K562 (cell line): Measurements from ENCODE around the gene UMAD1. TPM values are rescaled to one million over a fixed set of nuclear protein-coding genes. Genes with fewer than 3 reads are reported as not detected.

Experiments used
- ATAC-seq: fragments of 200-7000 bp; cut with Tn5 transposase; 3 replicates; pipeline ENCODE4 v1.9.1; 2020; ENCODE audit warnings: moderate library complexity
- BruUV-seq: library from RNA; stranded (reverse); fragments of 400-500 nt; replicated peaks from 2 replicates; lab custom pipeline; 2021; lab: Mats Ljungman, UMichigan
- CTCF ChIA-PET: fragments of 300-600 bp; formaldehyde crosslinking; extraction: SDS; loops from one replicate; lab custom pipeline; 2021; ENCODE audit warnings: low intra/inter-chr PET ratio; lab: Yijun Ruan, JAX
- POLR2A ChIA-PET: fragments of 300-600, 350-650 bp; sonication (Branson Sonifier 250); formaldehyde crosslinking; extraction: SDS; loops from one replicate; lab custom pipeline; 2021; ENCODE audit warnings: antibody characterized with exemption, inconsistent platforms; lab: Yijun Ruan, JAX
- DNase-seq, 4 experiments: peaks; one replicate each; pipeline versions ENCODE4 v3.0.0 to v3.0.0-alpha.2; 2011 to 2018; ENCODE audit warnings: low spot score in 3 of 4, mixed read lengths in 3 of 4; ENCODE audit errors: extremely low read depth in 1 of 4
- FAIRE-seq: peaks from 2 replicates; lab custom pipeline; 2011; peaks lifted over from hg19 to GRCh38; lab: Jason Lieb, UNC
- H2AFZ ChIP-seq: 2 replicates; pipeline ENCODE4 v1.6.0; 2011; ENCODE audit warnings: low read depth, low read length, control low read depth, inconsistent platforms
- H3K27ac ChIP-seq: fragments of 200-600 bp; 3 replicates; pipeline ENCODE4 v1.8.0; 2011; ENCODE audit warnings: low read depth, mild to moderate bottlenecking, control low read depth, inconsistent platforms, low read length, moderate library complexity, mixed read lengths; ENCODE audit errors: extremely low read depth
- H3K27me3 ChIP-seq, 2 experiments: fragments of 300-600 bp in 1 of 2; 2 replicates in 1 of 2; 3 replicates in 1 of 2; pipeline versions ENCODE4 v1.6.0 to v1.8.0; 2011; ENCODE audit warnings: inconsistent platforms in 2 of 2, low read length in 2 of 2, mild to moderate bottlenecking in 1 of 2, mixed read lengths in 1 of 2, moderate library complexity in 1 of 2; ENCODE audit not compliant: control insufficient read depth in 2 of 2, insufficient read depth in 2 of 2
- H3K36me3 ChIP-seq: fragments of 300-600 bp; 3 replicates; pipeline ENCODE4 v1.8.0; 2011; ENCODE audit warnings: mild to moderate bottlenecking, low read length, inconsistent platforms; ENCODE audit not compliant: control insufficient read depth, insufficient read depth
- H3K4me1 ChIP-seq, 2 experiments: fragments of 200-600 bp in 1 of 2; replicated peaks in 1 of 2; 2 replicates in 1 of 2; 3 replicates in 1 of 2; pipeline versions ENCODE4 v1.5.1 to v1.8.0; 2011; ENCODE audit warnings: inconsistent platforms in 2 of 2, low read length in 2 of 2, mild to moderate bottlenecking in 1 of 2, mixed read lengths in 1 of 2, moderate library complexity in 1 of 2; ENCODE audit not compliant: control insufficient read depth in 2 of 2, insufficient read depth in 2 of 2
- H3K4me2 ChIP-seq: 2 replicates; pipeline ENCODE4 v1.6.1; 2011; ENCODE audit warnings: low read length, control low read depth, inconsistent platforms, mixed read lengths; ENCODE audit not compliant: insufficient read depth
- H3K4me3 ChIP-seq: fragments of 200-600 bp; sonication (generic), shearing (Covaris generic); 2 replicates; pipeline ENCODE4 v1.5.1; 2016; ENCODE audit warnings: control low read depth, inconsistent platforms
- H3K79me2 ChIP-seq: fragments of 200-600 bp; 3 replicates; pipeline ENCODE4 v1.8.0; 2011; ENCODE audit warnings: low read length, inconsistent platforms; ENCODE audit not compliant: control insufficient read depth, insufficient read depth
- H3K9ac ChIP-seq, 2 experiments: 2 replicates each; pipeline versions ENCODE4 v1.6.0 to v1.6.1; 2011; ENCODE audit warnings: low read depth in 2 of 2, low read length in 2 of 2, control low read depth in 1 of 2, inconsistent platforms in 1 of 2, mild to moderate bottlenecking in 1 of 2, mixed read lengths in 1 of 2; ENCODE audit not compliant: insufficient read depth in 1 of 2
- H3K9me1 ChIP-seq: one replicate; pipeline ENCODE4 v1.6.0; 2011; ENCODE audit warnings: inconsistent platforms, mild to moderate bottlenecking, low read length, moderate library complexity; ENCODE audit not compliant: control insufficient read depth, insufficient read depth
- H3K9me3 ChIP-seq: replicated peaks from 2 replicates; pipeline ENCODE4 v1.5.1; 2011; ENCODE audit warnings: low read depth, low read length, inconsistent platforms; ENCODE audit not compliant: control insufficient read depth, insufficient read depth
- H4K20me1 ChIP-seq: replicated peaks from 2 replicates; pipeline ENCODE4 v1.6.1; 2011; ENCODE audit warnings: low read length, inconsistent platforms, mixed read lengths; ENCODE audit not compliant: control insufficient read depth, insufficient read depth
- CEBPB ChIP-seq: fragments of 450-650 bp; IDR thresholded peaks from 2 replicates; pipeline ENCODE4 v1.6.1; 2016; ENCODE audit warnings: missing genetic modification characterization, missing compliant biosample characterization
- CEBPG ChIP-seq, 3 experiments: fragments of 200-800 bp in 1 of 3; sonication (Bioruptor generic) in 1 of 3; sonication (generic) in 1 of 3; formaldehyde crosslinking in 1 of 3; IDR thresholded peaks in 2 of 3; conservative IDR thresholded peaks in 1 of 3; 2 replicates each; pipeline versions ENCODE4 v1.6.1 to v1.8.0; 2016 to 2022; ENCODE audit warnings: missing compliant biosample characterization in 2 of 3, missing genetic modification characterization in 2 of 3, mild to moderate bottlenecking in 1 of 3, missing genetic modification reagents in 1 of 3
- GATA2 ChIP-seq: sonication (generic); formaldehyde crosslinking; IDR thresholded peaks from 2 replicates; pipeline ENCODE4 v1.4.0; 2020; ENCODE audit warnings: mild to moderate bottlenecking, missing genetic modification reagents
- HDAC8 ChIP-seq: fragments of 450-650 bp; IDR thresholded peaks from 2 replicates; pipeline ENCODE4 v1.6.1; 2016; ENCODE audit warnings: mild to moderate bottlenecking, missing genetic modification characterization, moderate library complexity, missing compliant biosample characterization
- ZNF311 ChIP-seq: fragments of 250-450 bp; sonication (Bioruptor Pico); IDR thresholded peaks from 2 replicates; pipeline ENCODE4 v1.4.0; 2020; ENCODE audit warnings: mild to moderate bottlenecking, moderate library complexity
- WGBS: fragments of 100-300 bp; shearing (Covaris generic); methylation state at CpG from one replicate; pipeline ENCODE4 v1.1.6; 2016; ENCODE audit warnings: low coverage, mixed read lengths; ENCODE audit not compliant: insufficient coverage; ENCODE audit errors: missing lambda C conversion rate; 5-methylcytosine and 5-hydroxymethylcytosine counted together
- in situ Hi-C: fragments of 300-500 bp; cut with MboI; formaldehyde crosslinking; loops from 4 replicates; pipeline ENCODE4 v1.15.0; 2018; ENCODE audit warnings: inconsistent platforms, mixed read lengths
- intact Hi-C: fragments of 100-400 bp; cut with micrococcal nuclease; formaldehyde crosslinking; loops from 2 replicates; pipeline ENCODE4 v1.14.2; 2022
- polyA plus RNA-seq, 8 experiments: library from polyadenylated mRNA; depleted of rRNA in 4 of 8; stranded (reverse) in 5 of 8; unstranded in 3 of 8; fragments of >200 nt; fragmentation: Nextera tagmentation in 2 of 8; fragmentation: Illumina TruSeq in 1 of 8; extraction: Ambion mirVana in 2 of 8; extraction: Trizol in 1 of 8; gene quantifications; 2 replicates each; pipeline versions ENCODE4 v1.2.1 to v1.2.3, GENCODE V29; 2011 to 2014; ENCODE audit warnings: inconsistent platforms in 1 of 8, missing spikeins in 1 of 8
- total RNA-seq, 7 experiments: library from RNA; depleted of rRNA in 6 of 7; stranded (reverse); fragments of >200 nt in 6 of 7; fragmentation: Illumina TruSeq in 2 of 7; extraction: Trizol in 2 of 7; gene quantifications; 2 replicates each; pipeline versions ENCODE4 v1.2.1 to v1.2.3, GENCODE V29; 2011 to 2021; ENCODE audit warnings: low replicate concordance in 1 of 7
- TF ChIP-seq, protein P1 (sequence below): sonication (generic); formaldehyde crosslinking; IDR thresholded peaks from 2 replicates; pipeline ENCODE4 v1.8.1; 2022; ENCODE audit warnings: missing genetic modification reagents

Gene UMAD1
- total and polyA plus RNA-seq, 9 of the 15 experiments (the other 6 are each of a cell fraction or from before 2014, with no cell fraction given): 9.0 to 26.7 (median 13.3) TPM

DNA sequence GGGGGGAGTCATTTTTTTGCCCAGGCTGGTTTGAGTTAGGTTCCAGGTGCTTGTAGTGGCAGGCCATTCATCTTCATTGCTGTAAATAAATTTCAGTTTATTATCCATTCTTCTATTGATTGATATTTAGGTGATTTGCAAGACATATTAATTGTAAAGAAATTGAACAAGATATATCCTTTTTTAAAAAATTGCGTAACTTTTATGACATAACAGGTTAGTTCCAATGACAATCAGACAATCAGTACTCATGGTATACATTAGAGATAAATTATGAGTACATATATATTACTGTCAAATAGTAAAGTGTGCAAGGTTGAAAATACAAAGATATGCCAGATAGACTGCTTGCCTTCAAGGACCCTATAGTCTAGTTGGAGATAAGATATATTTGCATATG lies 235.9 kb downstream of the UMAD1 start:
- no peaks in the 10 kb centered on the region for H3K9me3 ChIP-seq
- H3K4me2 ChIP-seq: no peak overlapping the region
- H3K4me3 ChIP-seq: no peak overlapping the region
- no peak overlapping the region for H3K9ac ChIP-seq
- in situ Hi-C loops (no loop called here), intact Hi-C loops (no loop called here)
- no TSS peak for BruUV-seq
- 96% methylated on average over 1 of the region's 1 CpG for WGBS
- POLR2A ChIA-PET: interaction anchor here (0.8 kb wide), 1 partner anchor 96 kb away, joined by 3 read pairs; no protein-coding TSS in a partner anchor
- H3K9me1 ChIP-seq: no peaks in the 10 kb centered on the region
- H4K20me1 ChIP-seq: no peaks in the 10 kb centered on the region
- no peaks in the 10 kb centered on the region for H3K36me3 ChIP-seq
- DNase-seq (no peak), FAIRE-seq (no peak), ATAC-seq (no peak)
- no peaks in the 10 kb centered on the region for H3K4me1 ChIP-seq
- H3K27me3 ChIP-seq: no peaks in the 10 kb centered on the region
- H3K79me2 ChIP-seq: no peaks in the 10 kb centered on the region
- no peak overlapping the region for H3K27ac ChIP-seq
- CTCF ChIA-PET: no interaction called here
- TF ChIP-seq HDAC8 (tag) (no peak), ZNF311 (CRISPR knock-in tag) (no peak), CEBPG (CRISPR knock-in tag; IDR thresholded peaks at IDR 0.05) (no peak), CEBPG (tag; conservative IDR thresholded peaks at IDR 0.05 in 1 of 2, IDR thresholded peaks at IDR 0.05 in 1 of 2) (peak; percentile 69 to 87; a peak in 3 of 4 replicates), CEBPB (tag) (peak; percentile 86), GATA2 (CRISPR knock-in tag) (no peak)
- TF ChIP-seq, protein P1, sequence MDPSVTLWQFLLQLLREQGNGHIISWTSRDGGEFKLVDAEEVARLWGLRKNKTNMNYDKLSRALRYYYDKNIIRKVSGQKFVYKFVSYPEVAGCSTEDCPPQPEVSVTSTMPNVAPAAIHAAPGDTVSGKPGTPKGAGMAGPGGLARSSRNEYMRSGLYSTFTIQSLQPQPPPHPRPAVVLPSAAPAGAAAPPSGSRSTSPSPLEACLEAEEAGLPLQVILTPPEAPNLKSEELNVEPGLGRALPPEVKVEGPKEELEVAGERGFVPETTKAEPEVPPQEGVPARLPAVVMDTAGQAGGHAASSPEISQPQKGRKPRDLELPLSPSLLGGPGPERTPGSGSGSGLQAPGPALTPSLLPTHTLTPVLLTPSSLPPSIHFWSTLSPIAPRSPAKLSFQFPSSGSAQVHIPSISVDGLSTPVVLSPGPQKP: no peak
- no peak overlapping the region for H2AFZ ChIP-seq
